HG03354 (cell line): Measurements from ENCODE around the gene COLEC12.
"Not testable (repeated sequence)": the region's sequence is repeated elsewhere in the genome, so short reads cannot be mapped to it uniquely, and the experiment has no call there.

Source experiments
- ATAC-seq: cut with Tn5 transposase; IDR thresholded peaks from one replicate; pipeline ENCODE4 v1.9.1; 2021; ENCODE audit warnings: mild to moderate bottlenecking; ENCODE audit not compliant: unreplicated experiment, poor library complexity, severe bottlenecking

The COLEC12 gene

DNA sequence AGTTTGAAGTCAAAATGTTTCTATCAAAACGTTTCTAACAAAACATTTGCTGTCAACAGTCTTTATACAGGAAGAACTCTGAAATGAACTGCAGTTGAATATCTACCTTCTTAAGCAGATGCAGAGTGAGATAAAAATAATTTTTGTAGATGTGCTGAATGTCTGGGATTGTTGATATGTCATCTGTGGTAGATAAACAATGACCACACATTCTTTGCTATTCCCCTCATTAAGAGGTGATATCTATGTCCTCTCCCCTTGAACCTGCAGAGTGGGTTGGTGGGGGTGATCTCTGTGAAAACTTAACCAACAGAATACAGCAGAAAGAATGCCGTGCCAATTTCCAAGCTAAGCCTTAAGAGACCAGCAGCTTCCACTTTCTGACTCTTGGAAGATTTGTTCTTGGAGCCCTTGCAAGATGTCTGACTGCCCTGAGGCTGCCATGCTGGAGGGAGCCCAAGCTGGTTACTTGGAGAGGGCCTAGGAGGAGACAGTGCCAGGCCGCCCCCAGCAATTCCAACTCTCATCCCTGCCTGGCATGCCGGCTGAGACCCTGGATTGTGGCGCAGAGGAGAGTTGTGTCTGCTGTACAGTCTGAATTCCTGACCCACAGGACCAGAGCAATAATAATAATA lies 80.8 kb downstream of the COLEC12 start:
- ATAC-seq, result no peak

GRCh38 chr18:417495-417894 lies 83.0 kb downstream of the COLEC12 start:
- no peak for ATAC-seq

DNA sequence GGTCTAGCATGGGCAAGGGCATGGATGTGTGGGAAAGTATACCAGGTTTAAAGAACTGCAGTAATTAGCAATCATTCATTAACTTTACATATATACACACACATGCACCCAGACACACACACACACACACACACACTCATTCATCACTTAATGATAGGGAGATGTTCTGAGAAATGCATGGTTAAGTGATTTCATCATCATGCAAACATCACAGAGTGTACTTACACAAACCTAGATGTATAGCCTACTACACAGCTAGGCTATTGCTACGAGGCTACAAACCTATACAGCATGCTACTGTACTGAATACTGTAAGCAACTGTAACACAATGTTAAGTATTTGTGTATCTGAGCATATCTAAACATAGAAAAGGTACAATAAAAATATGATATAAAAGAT lies 83.6 kb downstream of the COLEC12 start:
- no peak for ATAC-seq

- no peak for ATAC-seq
Observed at GRCh38 chr18:415617-416612, 84.6 kb downstream of the COLEC12 start.

GRCh38 chr18:415047-415446 lies 85.5 kb downstream of the COLEC12 start:
- no peak for ATAC-seq

DNA sequence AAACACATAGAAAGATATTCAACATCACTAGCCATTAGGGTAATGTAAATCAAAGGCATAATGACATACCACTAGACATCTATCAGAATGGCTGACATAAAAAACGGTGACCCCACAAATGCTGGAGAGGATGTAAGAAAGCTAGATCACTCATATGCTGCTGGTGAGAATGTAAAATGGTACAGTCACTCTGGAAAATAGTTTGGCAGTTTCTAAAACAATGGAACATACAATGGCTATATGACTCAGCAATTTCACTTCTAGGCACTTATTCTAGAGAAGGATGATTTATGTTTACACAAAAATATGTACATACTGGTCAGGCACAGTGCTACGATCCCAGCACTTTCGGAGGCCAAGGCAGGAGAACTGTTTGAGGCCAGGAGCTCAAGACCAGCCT lies 87.3 kb downstream of the COLEC12 start:
- ATAC-seq, result no peak

GRCh38 chr18:410047-410455 lies 90.5 kb downstream of the COLEC12 start:
- ATAC-seq, result no peak

GRCh38 chr18:408367-408766 lies 92.1 kb downstream of the COLEC12 start:
- ATAC-seq, result no peak

DNA sequence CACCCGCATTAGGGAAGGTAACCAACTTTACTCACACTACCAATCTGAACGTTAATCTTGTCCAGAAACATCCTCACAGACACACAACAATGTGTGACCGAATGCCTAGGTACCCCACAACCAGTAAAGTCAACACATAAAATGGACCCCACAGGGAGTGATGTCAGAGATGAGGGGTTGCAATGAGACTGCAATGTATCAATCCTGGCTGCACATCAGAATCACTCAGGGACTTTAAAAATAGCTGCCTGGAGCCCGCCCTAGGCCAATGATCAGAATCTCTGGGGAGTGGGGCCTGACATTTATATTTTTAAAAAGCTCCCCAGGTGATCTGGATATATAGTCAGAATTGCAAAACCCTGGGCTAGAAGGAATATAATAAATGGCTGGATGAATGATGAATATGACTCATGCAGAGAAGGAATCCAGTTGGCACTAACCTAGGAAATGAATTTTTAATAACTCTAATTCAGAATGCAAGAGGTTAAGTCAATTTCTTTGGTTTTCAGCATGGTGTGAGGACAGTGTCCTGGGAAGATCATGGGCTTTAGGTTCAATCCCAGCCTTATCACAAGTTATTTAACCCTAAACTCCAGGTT lies 92.8 kb downstream of the COLEC12 start:
- ATAC-seq, result no peak

GRCh38 chr18:407191-407590 lies 93.3 kb downstream of the COLEC12 start:
- ATAC-seq, result no peak

DNA sequence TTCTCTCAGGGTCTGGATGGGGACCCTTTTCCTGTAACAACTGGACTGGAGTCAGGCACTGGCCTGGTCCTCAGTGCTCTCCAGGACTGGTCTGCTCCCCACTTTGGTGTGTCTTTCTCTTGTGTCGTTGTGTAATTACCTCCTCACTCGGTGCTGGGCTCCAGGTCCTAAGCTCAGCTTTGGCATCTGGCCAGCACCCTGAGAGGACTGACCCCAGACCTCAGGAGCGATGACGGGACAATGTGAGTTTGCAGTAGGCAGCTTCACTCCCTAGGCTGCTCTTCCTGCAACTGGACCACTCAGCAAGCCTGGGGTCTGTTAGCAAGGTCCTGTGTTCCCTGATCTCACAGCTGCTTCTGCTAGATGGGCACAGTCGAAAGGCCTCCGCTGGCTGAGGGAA lies 93.8 kb downstream of the COLEC12 start:
- ATAC-seq, result no peak

- not testable (repeated sequence) for ATAC-seq
Observed at GRCh38 chr18:405006-405405, 95.5 kb downstream of the COLEC12 start.

DNA sequence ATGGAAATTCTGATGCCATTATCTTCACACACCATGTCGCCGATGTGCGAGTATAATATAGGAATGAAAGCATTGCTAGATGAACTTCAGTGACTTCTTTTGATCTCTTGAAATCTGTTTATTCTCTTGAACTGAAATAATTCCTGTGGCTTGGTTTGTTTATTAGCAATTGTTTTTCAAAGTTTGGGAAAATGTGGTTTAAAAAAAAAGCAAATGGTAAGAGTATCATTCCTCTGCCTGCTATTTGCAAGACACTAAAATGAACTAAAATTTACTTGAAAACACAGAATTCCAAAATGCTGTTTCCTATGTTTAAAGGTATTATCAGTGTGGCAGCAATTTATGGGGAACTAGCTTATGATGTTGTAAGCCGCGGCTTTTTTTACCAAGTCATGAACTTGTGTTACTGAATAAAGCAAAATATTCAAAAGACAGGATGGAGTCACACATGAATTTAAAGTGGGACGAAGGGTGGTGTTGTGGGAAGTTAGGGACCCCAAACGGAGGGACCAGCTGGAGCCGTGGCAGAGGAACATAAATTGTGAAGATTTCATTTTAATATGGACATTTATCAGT lies 96.4 kb downstream of the COLEC12 start:
- ATAC-seq, result no peak

DNA sequence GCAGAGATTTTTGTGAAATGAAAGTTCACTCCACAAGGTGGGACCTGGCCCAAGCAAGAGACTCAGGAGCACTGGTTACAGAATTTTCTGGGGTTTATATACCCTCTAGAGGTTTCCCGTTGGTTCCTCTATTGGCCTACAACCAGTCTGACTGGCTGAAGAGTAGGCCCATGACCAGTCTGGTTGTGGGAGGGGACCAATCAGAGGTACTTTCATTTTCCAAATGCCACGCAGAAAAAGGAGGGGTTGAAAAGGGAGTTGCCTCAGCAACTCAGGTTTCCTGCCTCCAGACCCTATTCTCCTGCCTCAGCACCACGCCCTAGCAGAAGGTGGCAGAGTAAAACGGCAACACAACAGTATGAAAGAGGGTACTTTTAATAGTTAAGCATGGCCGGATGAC lies 98.4 kb downstream of the COLEC12 start:
- no peak for ATAC-seq

GRCh38 chr18:400456-400855 lies 100.0 kb downstream of the COLEC12 start:
- ATAC-seq, result no peak

DNA sequence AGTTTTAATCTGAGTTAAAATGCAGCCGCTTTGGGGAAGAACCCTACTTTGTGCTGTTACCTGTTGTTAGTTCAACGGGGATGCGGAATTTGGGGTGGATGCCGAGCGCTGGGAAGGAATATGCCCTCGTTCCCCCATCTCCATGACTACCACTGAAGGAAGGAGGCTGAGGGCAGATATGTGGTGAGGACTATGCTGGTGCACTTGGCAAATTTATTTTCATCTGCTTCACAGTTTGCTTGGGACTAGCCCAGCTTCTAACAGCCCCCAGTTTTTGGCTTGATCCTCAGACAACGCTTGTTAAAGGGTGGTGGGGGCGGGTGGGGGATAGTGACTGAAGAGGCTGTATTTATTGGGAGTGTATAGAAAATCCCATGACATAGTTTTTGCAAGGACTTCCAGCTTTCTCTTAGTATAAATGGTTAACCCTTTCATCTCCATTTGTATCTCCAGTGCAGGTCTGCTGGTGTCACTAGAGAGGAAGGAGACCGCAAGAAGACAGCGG lies 100.8 kb downstream of the COLEC12 start:
- ATAC-seq, result no peak

DNA sequence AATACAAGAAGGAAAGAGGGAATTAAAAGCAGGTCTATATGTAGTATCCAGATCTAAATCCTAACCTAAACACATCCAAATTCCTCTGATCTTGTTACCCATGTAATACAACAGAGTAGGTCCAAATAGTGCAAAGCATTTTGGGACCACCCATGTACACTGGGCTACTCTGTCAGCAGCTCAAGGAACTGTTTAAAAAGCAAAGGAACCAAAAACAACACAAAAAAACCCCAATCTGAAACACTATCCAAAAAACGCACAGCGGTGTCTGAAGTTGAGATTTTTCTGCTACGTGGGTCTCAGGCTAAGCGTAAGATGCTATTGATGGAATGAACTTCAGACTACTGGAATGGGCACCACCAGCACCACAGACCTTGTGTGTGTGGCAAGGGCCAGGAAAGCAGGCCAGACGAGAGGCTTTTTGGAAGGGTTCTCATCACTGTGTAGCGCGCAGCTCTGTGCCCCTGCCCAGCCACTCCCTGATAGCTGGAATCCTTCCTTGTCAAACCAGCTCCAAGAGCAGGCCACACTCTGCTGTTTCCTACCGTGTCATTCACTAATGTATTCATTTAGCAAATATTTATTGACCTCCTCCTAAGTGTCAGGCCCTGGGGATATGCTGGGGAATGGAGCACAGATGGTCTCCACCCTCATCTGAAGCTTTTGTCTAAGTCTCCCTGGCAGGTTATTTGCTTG lies 101.4 kb downstream of the COLEC12 start:
- no peak for ATAC-seq

DNA sequence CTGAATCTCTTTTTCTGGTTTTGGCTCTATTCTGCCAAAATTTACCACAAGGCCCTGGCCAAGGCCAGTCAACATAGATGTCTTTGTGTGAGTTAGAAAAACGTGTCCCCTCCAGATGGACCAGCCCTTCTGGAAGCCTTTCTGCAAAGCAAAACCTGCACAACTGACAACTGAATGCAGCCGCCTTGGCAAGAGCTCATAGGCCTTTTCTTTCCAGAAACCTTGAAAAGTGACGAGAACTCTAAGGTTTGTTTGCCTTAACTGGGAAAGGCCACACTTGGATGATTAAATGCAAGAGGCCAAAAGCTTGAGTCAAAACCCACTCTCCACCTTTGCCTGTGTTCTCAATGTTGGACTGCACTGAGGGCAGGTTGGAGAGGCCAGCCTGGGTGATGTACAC lies 103.9 kb downstream of the COLEC12 start:
- no peak for ATAC-seq

GRCh38 chr18:396251-396555 lies 104.3 kb downstream of the COLEC12 start:
- no peak for ATAC-seq
